SK-N-SH (cell line): ENCODE data around the gene ABCB9. TPM values are rescaled to one million over a fixed set of nuclear protein-coding genes. Genes with fewer than 3 reads are reported as not detected.

ENCODE experiments used
- CTCF ChIA-PET: fragments of 300-600, 350-600 bp; formaldehyde crosslinking; extraction: SDS; loops from one replicate; lab custom pipeline; 2021; lab: Yijun Ruan, JAX
- POLR2A ChIA-PET: fragments of 350-600 bp; sonication (Branson Sonifier 250); formaldehyde crosslinking; extraction: SDS; loops from one replicate; lab custom pipeline; 2020; ENCODE audit warnings: antibody characterized with exemption, inconsistent platforms; lab: Yijun Ruan, JAX
- DNase-seq: peaks from one replicate; pipeline ENCODE4 v3.0.0; 2012
- H2AFZ ChIP-seq: fragments of 200-600 bp; sonication (generic); 2 replicates; pipeline ENCODE4 v1.8.1; 2016; ENCODE audit warnings: antibody characterized with exemption, mild to moderate bottlenecking, low read depth
- H3F3A ChIP-seq: fragments of 200-600 bp; sonication (generic); replicated peaks from 2 replicates; pipeline ENCODE3; 2016; ENCODE audit warnings: antibody characterized with exemption, mild to moderate bottlenecking; ENCODE audit not compliant: insufficient read depth
- H3K27ac ChIP-seq, 2 experiments: fragments of 200-500 bp in 1 of 2; fragments of 200-600 bp in 1 of 2; sonication (Bioruptor generic) in 1 of 2; sonication (generic), shearing (Covaris generic) in 1 of 2; 2 replicates each; pipeline versions ENCODE4 v1.5.1 to v1.6.1; 2014 to 2016; ENCODE audit warnings: low read depth in 2 of 2, inconsistent platforms in 1 of 2, low read length in 1 of 2, mild to moderate bottlenecking in 1 of 2, mixed read lengths in 1 of 2
- H3K27me3 ChIP-seq: fragments of 200-600 bp; sonication (generic), shearing (Covaris generic); 2 replicates; pipeline ENCODE4 v1.6.1; 2016; ENCODE audit warnings: mixed run types; ENCODE audit not compliant: insufficient read depth
- H3K36me3 ChIP-seq, 2 experiments: fragments of 200-500 bp in 1 of 2; fragments of 200-600 bp in 1 of 2; sonication (Bioruptor generic) in 1 of 2; sonication (generic) in 1 of 2; replicated peaks in 1 of 2; 2 replicates each; pipeline versions ENCODE3 to v1.5.1; 2014 to 2016; ENCODE audit warnings: low read length in 1 of 2, mild to moderate bottlenecking in 1 of 2; ENCODE audit not compliant: insufficient read depth in 2 of 2, control insufficient read depth in 1 of 2
- H3K4me1 ChIP-seq, 2 experiments: fragments of 200-500 bp in 1 of 2; fragments of 200-600 bp in 1 of 2; sonication (Bioruptor generic) in 1 of 2; sonication (generic), shearing (Covaris generic) in 1 of 2; 2 replicates each; pipeline versions ENCODE4 v1.5.1 to v1.6.1; 2014 to 2016; ENCODE audit warnings: low read depth in 1 of 2, low read length in 1 of 2, mixed run types in 1 of 2; ENCODE audit not compliant: insufficient read depth in 2 of 2, control insufficient read depth in 1 of 2
- H3K4me2 ChIP-seq: fragments of 200-600 bp; sonication (generic), shearing (Covaris generic); 2 replicates; pipeline ENCODE4 v1.6.1; 2017; ENCODE audit warnings: mixed run types
- H3K4me3 ChIP-seq, 2 experiments: fragments of 200-500 bp in 1 of 2; fragments of 200-600 bp in 1 of 2; sonication (Bioruptor generic) in 1 of 2; sonication (generic), shearing (Covaris generic) in 1 of 2; 2 replicates each; pipeline versions ENCODE4 v1.5.1 to v1.8.1; 2014 to 2016; ENCODE audit warnings: low read depth in 2 of 2, inconsistent platforms in 1 of 2, low read length in 1 of 2, mild to moderate bottlenecking in 1 of 2, mixed read lengths in 1 of 2, moderate library complexity in 1 of 2
- H3K79me2 ChIP-seq: fragments of 200-600 bp; sonication (generic); 2 replicates; pipeline ENCODE4 v1.8.1; 2017; ENCODE audit warnings: mild to moderate bottlenecking; ENCODE audit not compliant: insufficient read depth
- H3K9ac ChIP-seq: fragments of 200-600 bp; sonication (generic); 2 replicates; pipeline ENCODE4 v1.6.1; 2017; ENCODE audit warnings: mixed run types
- H3K9me2 ChIP-seq: fragments of 200-600 bp; sonication (generic); 2 replicates; pipeline ENCODE4 v1.6.1; 2017; ENCODE audit warnings: mixed run types
- H3K9me3 ChIP-seq: fragments of 200-600 bp; sonication (generic); 2 replicates; pipeline ENCODE4 v1.6.1; 2017; ENCODE audit warnings: mixed run types, mild to moderate bottlenecking, moderate library complexity
- H4K20me1 ChIP-seq: fragments of 200-600 bp; sonication (generic); 2 replicates; pipeline ENCODE4 v1.6.1; 2017; ENCODE audit warnings: mild to moderate bottlenecking, mixed run types; ENCODE audit not compliant: insufficient read depth
- ELF1 ChIP-seq: IDR thresholded peaks from 2 replicates; pipeline ENCODE4 v1.4.0; 2012
- EP300 ChIP-seq, 2 experiments: IDR thresholded peaks; 2 replicates each; pipeline versions ENCODE4 v1.4.0 to v1.6.1; 2012; ENCODE audit warnings: borderline replicate concordance in 1 of 2, low read depth in 1 of 2, low read length in 1 of 2
- FOSL2 ChIP-seq: IDR thresholded peaks from 2 replicates; pipeline ENCODE4 v1.4.0; 2012; ENCODE audit warnings: low read depth, mild to moderate bottlenecking, moderate library complexity, borderline replicate concordance
- FOXM1 ChIP-seq: IDR thresholded peaks from 2 replicates; pipeline ENCODE4 v1.4.0; 2012; ENCODE audit warnings: low read depth, mild to moderate bottlenecking
- JUND ChIP-seq: IDR thresholded peaks from 2 replicates; pipeline ENCODE4 v1.4.0; 2012
- NRF1 ChIP-seq: IDR thresholded peaks from 2 replicates; pipeline ENCODE4 v1.6.1; 2012; ENCODE audit warnings: low read depth, mild to moderate bottlenecking, low read length
- POLR2AphosphoS5 ChIP-seq: IDR thresholded peaks from 2 replicates; pipeline ENCODE4 v1.6.1; 2012; ENCODE audit warnings: low read depth, low read length
- RAD21 ChIP-seq: IDR thresholded peaks from 2 replicates; pipeline ENCODE4 v1.6.1; 2012; ENCODE audit warnings: mild to moderate bottlenecking, low read length
- RXRA ChIP-seq: IDR thresholded peaks from 2 replicates; pipeline ENCODE4 v1.4.0; 2012; ENCODE audit warnings: low read depth, mild to moderate bottlenecking, borderline replicate concordance
- SIN3A ChIP-seq: IDR thresholded peaks from 2 replicates; pipeline ENCODE4 v1.6.1; 2012; ENCODE audit warnings: low read depth, mild to moderate bottlenecking, low read length, moderate library complexity, borderline replicate concordance
- TCF12 ChIP-seq: IDR thresholded peaks from 2 replicates; pipeline ENCODE4 v1.4.0; 2012
- TEAD4 ChIP-seq: IDR thresholded peaks from 2 replicates; pipeline ENCODE4 v1.4.0; 2012; ENCODE audit warnings: mild to moderate bottlenecking, borderline replicate concordance; ENCODE audit not compliant: insufficient read depth
- YY1 ChIP-seq: IDR thresholded peaks from 2 replicates; pipeline ENCODE4 v1.4.0; 2012; ENCODE audit warnings: low read depth, mild to moderate bottlenecking
- WGBS: methylation state at CpG from one replicate; pipeline ENCODE4 v1.1.6; 2017; ENCODE audit warnings: low lambda C conversion rate; 5-methylcytosine and 5-hydroxymethylcytosine counted together
- polyA plus RNA-seq, 3 experiments: library from polyadenylated mRNA; depleted of rRNA; stranded (reverse); fragments of >200 nt; gene quantifications; 2 replicates each; pipeline ENCODE4 v1.2.3, GENCODE V29; 2012
- TF ChIP-seq, protein P1 (sequence below): IDR thresholded peaks from 2 replicates; pipeline ENCODE4 v1.4.0; 2012; ENCODE audit warnings: low read depth, borderline replicate concordance
- TF ChIP-seq, protein P2 (sequence below): IDR thresholded peaks from 2 replicates; pipeline ENCODE4; 2012
- TF ChIP-seq, protein P3 (sequence below): IDR thresholded peaks from 2 replicates; pipeline ENCODE4 v1.6.1; 2012; ENCODE audit warnings: mild to moderate bottlenecking, low read depth, low read length, moderate library complexity

Gene ABCB9
- polyA plus RNA-seq, 1 of the 3 experiments (the other 2 are of a cell fraction): 6.2 TPM

DNA sequence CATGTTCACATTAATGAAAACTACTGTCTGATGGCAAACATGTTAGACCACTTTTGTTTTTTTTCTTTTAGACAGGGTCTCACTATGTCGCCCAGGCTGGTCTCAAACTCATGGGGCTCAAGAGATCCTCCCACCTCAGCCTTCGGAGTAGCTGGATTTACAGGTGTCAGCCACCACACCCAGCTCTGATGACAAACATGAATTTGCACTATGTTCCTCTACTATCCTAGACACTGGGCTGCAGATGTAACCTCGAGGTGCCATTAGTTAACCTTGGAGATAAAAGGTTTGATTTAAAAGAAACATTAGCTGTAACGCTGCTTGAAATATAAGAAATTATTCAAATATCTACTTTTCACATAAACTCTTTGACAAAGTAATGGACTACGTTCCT is 78.4 kb downstream of the ABCB9 start (continued):
- TF ChIP-seq, protein P1, sequence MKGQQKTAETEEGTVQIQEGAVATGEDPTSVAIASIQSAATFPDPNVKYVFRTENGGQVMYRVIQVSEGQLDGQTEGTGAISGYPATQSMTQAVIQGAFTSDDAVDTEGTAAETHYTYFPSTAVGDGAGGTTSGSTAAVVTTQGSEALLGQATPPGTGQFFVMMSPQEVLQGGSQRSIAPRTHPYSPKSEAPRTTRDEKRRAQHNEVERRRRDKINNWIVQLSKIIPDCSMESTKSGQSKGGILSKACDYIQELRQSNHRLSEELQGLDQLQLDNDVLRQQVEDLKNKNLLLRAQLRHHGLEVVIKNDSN: no peak
- no peak for TF ChIP-seq FOXM1
- TF ChIP-seq TCF12: no peak
- TF ChIP-seq POLR2AphosphoS5: no peak
- no peak for TF ChIP-seq EP300 (IDR thresholded peaks at IDR 0.05; ENCODE audit: borderline replicate concordance in 1 of 2, low read depth in 1 of 2, low read length in 1 of 2)
- no peak for TF ChIP-seq JUND

DNA sequence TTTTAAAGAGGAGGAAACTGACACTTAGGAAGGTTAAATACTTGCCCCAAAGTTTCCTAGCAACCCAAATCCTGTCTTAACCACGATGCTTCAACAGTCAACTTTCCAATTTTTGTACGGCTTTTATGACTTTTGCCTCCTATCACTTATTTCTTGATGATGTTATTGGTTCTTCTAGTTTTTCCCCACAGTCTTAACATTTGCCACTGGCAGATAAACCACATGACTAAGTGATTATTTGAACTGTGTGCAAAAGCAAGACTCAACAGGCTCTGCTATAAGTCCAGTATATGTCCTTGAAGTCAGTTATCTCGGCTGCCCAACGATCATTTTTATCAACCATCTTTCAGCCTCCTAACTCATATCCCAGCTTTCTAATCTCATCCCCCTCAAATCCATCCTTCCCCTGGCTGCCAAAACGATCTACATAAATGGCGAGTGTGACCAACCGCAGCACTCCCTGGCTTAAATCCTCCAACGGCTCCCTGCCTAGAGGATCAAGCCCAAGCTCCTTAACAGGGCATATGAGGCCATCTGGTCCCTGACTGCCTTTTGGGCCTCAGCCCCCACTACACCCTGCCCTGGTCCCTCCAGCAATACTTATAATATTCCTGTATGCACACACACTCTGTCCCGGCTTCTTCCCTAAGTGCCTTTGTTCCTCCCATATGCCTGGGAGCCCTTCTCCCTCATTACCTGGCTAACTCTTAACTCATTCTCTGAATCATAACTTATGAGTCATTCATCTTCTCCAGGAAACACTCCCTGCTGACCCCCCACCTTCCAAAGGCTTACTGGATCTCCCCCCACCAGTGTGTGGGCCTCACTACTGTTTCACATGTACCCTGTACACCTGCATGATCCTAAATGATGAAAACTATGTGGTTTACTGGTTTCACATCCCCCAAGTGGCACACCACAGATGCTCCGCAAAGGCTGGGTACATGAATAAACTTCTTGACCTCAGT is 79.1 kb downstream of the ABCB9 start:
- Histone ChIP-seq H3K4me2 (peak overlapping the region; percentile 20), H3K36me3 (no peaks in the 10 kb centered on the region), H3K9me2 (no peaks in the 10 kb centered on the region), H3K4me3 (no peak overlapping the region), H4K20me1 (peaks cover 70% of the 10 kb centered on the region), H2AFZ (no peak overlapping the region), H3K9ac (0 out of 2 replicates have a peak overlapping the region, but pooled peaks have one; percentile 5), H3K9me3 (no peaks in the 10 kb centered on the region), H3K27me3 (no peaks in the 10 kb centered on the region), H3K27ac (peak overlapping the region in 1 of 2 experiments; percentile 40; a peak in 2 of 4 replicates), H3F3A (peaks cover 21% of the 10 kb centered on the region), H3K79me2 (peaks cover 99% of the 10 kb centered on the region), H3K4me1 (peaks cover 2 to 39% of the 10 kb centered on the region in 2 experiments; a peak in 3 of 4 replicates)
- POLR2A ChIA-PET: no interaction called here
- CTCF ChIA-PET: interaction anchor here (0.9 to 1.3 kb wide), 2 partner anchors 26 to 66 kb away, joined by 3 to 4 read pairs; no protein-coding TSS in a partner anchor
- peak; percentile 68 for TF ChIP-seq JUND
- peak; percentile 35; the same call in 1 of the 2 replicates for TF ChIP-seq TCF12
- TF ChIP-seq FOSL2: peak; percentile 84
- no peak for TF ChIP-seq SIN3A
- 72% methylated on average over 10 of the region's 10 CpGs for WGBS
- no peak for DNase-seq

DNA sequence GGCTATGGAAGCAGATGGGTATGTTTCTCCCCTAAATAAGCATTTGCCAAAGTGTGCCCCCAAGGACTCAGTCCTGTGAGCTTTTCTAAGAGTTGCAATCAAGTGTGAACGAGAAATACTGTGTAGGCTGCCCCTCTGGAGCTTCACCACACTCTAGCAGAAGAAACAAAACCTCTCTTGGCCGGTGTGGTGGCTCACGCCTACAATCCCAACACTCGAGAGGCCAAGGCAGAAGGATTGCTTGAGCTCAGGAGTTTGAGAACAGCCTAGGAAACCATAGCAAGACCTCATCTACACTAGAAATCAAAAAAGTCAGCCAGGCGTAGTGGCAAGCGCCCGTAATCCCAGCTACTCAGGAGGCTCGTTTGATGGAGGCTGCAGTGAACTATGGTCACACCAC is 80.1 kb downstream of the ABCB9 start:
- Histone ChIP-seq H2AFZ (no peak overlapping the region), H3K4me2 (no peak overlapping the region), H3K27me3 (no peaks in the 10 kb centered on the region), H3K36me3 (no peaks in the 10 kb centered on the region), H3K9me2 (no peaks in the 10 kb centered on the region), H3K4me1 (peaks cover 4 to 36% of the 10 kb centered on the region in 2 experiments; a peak in 3 of 4 replicates), H3K9ac (no peak overlapping the region), H3F3A (peaks cover 21% of the 10 kb centered on the region), H3K27ac (no peak overlapping the region), H3K4me3 (no peak overlapping the region), H3K9me3 (no peaks in the 10 kb centered on the region), H4K20me1 (peaks cover 71% of the 10 kb centered on the region), H3K79me2 (peaks cover 99% of the 10 kb centered on the region)
- ChIA-PET POLR2A (interaction anchor here (1.6 kb wide), 1 partner anchor 9 kb away, joined by 5 read pairs; no protein-coding TSS in a partner anchor), CTCF (interaction anchor here (0.9 to 1.3 kb wide), 3 partner anchors 9 to 67 kb away, joined by 3 to 4 read pairs (median 3); partner anchors contain the start of gene VPS37B)
- DNase-seq: no peak
- WGBS: 88% methylated on average over 6 of the region's 8 CpGs
- TF ChIP-seq YY1 (no peak), TEAD4 (no peak), FOXM1 (no peak), RAD21 (no peak), ELF1 (no peak), SIN3A (no peak), NRF1 (no peak), POLR2AphosphoS5 (no peak), RXRA (no peak)
- TF ChIP-seq, protein P2, sequence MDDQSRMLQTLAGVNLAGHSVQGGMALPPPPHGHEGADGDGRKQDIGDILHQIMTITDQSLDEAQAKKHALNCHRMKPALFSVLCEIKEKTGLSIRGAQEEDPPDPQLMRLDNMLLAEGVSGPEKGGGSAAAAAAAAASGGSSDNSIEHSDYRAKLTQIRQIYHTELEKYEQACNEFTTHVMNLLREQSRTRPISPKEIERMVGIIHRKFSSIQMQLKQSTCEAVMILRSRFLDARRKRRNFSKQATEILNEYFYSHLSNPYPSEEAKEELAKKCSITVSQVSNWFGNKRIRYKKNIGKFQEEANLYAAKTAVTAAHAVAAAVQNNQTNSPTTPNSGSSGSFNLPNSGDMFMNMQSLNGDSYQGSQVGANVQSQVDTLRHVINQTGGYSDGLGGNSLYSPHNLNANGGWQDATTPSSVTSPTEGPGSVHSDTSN: no peak
- TF ChIP-seq, protein P3, sequence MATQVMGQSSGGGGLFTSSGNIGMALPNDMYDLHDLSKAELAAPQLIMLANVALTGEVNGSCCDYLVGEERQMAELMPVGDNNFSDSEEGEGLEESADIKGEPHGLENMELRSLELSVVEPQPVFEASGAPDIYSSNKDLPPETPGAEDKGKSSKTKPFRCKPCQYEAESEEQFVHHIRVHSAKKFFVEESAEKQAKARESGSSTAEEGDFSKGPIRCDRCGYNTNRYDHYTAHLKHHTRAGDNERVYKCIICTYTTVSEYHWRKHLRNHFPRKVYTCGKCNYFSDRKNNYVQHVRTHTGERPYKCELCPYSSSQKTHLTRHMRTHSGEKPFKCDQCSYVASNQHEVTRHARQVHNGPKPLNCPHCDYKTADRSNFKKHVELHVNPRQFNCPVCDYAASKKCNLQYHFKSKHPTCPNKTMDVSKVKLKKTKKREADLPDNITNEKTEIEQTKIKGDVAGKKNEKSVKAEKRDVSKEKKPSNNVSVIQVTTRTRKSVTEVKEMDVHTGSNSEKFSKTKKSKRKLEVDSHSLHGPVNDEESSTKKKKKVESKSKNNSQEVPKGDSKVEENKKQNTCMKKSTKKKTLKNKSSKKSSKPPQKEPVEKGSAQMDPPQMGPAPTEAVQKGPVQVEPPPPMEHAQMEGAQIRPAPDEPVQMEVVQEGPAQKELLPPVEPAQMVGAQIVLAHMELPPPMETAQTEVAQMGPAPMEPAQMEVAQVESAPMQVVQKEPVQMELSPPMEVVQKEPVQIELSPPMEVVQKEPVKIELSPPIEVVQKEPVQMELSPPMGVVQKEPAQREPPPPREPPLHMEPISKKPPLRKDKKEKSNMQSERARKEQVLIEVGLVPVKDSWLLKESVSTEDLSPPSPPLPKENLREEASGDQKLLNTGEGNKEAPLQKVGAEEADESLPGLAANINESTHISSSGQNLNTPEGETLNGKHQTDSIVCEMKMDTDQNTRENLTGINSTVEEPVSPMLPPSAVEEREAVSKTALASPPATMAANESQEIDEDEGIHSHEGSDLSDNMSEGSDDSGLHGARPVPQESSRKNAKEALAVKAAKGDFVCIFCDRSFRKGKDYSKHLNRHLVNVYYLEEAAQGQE: no peak
